LNCAP (cell line): Measurements from ENCODE around the gene PSTPIP1.

Source experiments
- CTCF ChIP-seq: fragments of 450-650 bp; IDR thresholded peaks from 2 replicates; pipeline ENCODE4 v1.5.1; 2017; ENCODE audit warnings: mild to moderate bottlenecking

Gene PSTPIP1

DNA sequence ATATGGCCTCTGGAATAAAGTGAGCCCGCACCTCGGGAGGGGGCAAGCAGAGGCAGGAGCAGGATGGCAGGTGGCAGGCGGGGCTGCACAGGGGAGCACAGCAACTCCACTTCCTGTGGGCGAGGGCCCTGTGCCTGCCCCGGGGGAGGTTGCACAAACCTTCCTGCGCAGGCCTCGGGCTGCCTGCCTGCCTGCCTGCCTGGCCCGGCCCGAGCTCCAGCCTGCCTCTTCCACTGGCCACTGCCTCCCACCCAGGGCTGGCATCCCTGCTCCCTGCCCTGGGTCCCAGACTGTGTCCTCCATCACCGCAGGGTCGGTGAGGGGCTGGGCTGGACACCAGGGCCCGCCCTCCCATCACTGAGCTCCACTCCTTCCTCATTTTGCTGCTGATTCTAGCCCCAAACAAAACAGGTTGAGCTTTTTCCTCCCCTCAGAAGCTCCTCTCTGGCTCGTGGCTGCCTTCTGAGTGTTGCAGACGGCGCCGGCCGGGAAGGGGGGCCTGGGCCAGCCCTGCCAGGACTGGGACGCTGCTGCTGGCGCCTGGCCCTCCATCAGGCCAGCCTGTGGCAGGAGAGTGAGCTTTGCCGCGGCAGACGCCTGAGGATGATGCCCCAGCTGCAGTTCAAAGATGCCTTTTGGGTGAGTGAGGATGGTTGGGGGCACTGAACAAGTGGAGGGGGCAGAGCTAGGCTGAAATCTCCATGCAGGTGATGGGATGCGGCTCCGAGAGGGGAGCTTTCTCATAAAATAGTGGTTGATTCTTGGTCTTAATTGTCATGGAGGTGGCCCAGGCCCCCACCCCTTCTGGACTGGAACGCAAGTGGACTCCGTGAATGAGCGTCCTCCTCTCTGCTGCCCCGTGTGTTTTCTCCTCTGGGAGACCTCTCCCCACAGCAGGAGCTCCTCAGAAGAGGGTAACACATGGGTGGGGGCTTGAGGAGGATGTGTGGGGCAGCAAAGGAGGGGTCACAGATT lies at the start of gene PSTPIP1:
TSS of gene PSTPIP1 (plus strand) at position 156 of the 975 bp plus-strand sequence. CDS start at position 604, 448 bp downstream.
- TF ChIP-seq CTCF, result no peak

DNA sequence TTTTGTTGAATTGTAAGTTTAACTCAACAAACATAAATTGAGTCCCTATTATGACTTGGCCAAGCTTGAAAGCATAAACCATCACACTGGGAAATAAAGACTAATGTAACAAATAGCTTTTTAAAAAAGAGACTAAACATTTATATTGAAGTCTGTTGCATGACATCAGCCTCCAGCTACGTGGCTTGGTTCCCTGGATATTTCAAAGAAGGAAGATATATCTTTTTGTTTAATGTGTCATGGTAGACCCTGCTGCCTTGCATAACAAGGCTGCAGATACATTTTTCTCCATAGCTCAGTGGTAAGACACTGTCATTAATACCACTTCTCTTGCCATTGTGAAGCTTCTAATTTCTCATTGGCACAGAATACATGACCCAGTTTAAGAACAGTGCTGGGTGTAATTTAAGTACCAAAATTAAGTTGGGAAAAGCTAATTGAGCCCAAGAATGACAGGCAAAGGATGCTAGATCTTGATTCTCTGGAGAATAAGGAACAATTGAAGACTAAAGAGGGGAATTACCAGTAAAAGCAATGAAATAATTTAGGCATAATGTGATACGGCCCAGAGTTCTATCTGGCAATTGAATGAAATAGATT lies 49.3 kb upstream of the PSTPIP1 start:
- TF ChIP-seq CTCF, result no peak

DNA sequence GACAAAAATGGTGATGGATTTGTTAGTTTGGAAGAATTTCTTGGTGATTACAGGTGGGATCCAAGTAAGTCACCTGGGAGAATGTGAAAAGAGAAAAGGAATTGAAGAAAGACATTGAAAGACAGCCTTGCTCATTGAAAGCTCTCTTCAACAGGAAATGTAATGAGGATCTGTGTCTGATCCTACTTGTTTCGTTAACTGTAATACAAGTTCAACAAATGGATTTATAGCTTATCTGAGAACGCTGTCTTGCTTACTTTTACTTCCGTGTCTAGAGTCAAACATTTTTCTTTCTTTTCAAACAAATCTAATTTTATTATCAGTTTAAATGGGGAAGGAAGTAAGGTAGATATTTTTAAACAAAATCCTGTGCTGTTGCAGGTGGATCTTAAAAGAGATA lies 47.5 kb upstream of the PSTPIP1 start:
- TF ChIP-seq CTCF, result no peak

DNA sequence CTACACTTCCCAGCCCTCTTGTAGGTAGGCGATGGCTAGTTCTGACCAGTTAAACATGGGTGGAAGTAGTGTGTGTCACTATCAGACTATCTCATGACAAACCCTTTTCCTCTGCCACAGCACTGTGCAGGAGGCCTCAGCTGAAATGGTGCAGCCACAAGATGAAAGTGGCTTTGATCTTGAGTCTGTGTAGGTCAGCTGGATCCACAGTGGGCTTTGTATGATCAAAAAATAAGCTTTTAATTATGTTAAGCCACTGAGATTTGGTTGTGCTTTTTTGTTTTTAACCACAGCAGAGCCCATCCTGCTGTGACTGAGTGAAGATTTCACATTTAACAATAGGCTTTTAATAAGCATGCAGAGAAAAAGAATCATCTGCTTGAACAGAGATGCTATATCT lies 43.7 kb upstream of the PSTPIP1 start:
- TF ChIP-seq CTCF, result no peak

- no peak for TF ChIP-seq CTCF
These were observed 41.0 kb upstream of the PSTPIP1 start for GRCh38 chr15:76953913-76954312.

DNA sequence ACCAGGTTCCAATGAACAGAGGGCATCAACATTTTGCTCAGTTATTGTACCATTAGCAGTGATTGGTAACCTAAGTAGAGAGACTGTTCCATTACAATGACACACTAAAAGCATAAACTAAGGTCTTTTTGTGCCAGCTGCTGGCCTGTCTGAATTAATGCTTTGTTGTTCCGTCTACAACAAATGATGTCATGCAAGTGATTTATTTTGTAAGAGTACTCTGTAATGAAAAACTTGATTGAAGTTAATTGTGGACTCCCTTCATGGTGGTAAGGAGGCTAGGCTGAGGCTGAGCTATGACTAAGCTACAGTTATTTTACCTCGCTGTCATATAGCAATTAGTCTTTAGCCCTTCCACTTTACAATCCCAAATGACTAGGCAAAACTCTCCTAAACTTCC lies 40.2 kb upstream of the PSTPIP1 start:
- TF ChIP-seq CTCF, result no peak

DNA sequence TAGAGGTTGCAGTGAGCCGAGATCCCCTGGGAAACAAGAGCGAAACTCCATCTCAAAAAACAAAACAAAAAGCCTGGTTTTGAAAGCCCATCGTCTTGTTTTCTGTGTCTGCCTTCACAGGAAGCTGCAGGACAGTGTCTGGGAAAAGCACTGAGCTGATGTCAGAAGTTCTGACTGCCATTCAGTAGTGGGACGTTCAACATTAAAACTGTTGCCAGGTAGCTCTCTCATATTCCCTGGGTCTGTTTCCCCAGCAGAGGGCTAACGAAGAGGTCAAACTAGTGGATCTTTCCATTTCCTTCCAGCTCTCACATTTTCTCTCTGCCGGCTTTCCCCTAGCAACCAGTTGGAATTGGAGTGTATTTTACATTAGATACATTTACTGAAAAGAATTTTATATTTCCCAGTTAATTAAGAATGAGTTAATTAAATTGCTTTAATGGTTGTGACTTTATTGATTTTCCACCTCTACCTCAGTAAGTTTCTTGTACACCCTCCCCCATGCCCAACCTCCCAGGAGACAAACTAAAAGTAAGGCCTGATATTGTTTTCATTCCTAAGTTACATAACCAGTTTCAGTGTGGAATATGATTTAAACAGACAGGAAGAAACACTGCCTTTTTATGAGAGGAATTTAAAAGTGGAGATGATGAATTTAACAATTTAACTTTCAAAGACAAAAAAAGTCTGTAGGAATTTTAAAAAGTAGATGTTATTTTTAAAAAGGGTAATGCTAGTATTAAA lies 33.5 kb upstream of the PSTPIP1 start:
- TF ChIP-seq CTCF, result no peak
